ENCODE results near the gene RGS1. TPM values are rescaled to one million over a fixed set of nuclear protein-coding genes. Genes with fewer than 3 reads are reported as not detected.

Gene RGS1
- total and polyA plus RNA-seq, 8 donors = 1.8 to 39.3 (median 17.6) TPM

DNA sequence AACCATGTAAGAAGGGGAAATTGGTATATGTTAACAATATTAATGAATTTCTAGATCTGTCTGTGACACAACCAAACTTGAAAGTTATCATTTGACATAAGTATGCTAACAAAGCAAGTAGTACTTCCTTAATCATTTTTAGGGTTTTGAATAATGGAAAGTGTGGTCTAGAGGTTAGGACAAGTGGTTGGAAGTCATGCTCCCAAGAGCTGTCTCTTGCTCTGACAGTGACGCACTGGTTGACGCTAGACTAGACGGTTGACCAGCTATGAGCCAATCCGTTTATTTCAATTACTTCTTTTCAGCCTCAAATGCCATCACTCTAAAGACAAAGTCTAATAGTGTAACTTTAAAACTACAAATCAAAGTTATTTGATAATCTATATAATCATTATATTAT, 20.7 kb upstream of the RGS1 start:
- H3K27ac ChIP-seq = no peak overlapping the region
- whole genome bisulfite sequencing, 5 donors = 84 to 91% (median 89%) methylated on average over 4 of the region's 4 CpGs

DNA sequence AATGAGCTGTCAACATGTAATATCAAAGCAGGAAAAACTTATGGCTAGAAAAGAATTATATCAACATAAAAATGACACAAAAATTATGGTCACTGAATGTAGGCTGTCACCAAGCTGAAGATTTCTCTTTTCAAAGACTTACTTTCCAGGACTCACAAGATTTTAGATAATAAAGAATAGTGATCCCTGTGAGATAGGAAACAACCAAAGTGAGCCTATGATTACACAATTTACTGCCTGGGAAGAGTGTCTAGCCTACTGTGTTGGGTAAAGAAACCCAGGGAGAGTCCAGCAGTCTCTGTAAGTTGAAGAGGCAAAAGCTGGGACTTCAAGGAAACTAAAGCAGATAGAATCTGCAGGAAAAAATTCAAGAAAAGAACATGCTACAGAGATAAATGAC, 20.2 kb upstream of the RGS1 start:
- intact Hi-C loops (cut with DNase I; ENCODE audit: low total_unique reads) = no loop called here
- no peak for TF ChIP-seq POLR2AphosphoS5 (IDR thresholded peaks at IDR 0.05)
- TF ChIP-seq EP300 (IDR thresholded peaks at IDR 0.05) = no peak
- TF ChIP-seq, protein P1, sequence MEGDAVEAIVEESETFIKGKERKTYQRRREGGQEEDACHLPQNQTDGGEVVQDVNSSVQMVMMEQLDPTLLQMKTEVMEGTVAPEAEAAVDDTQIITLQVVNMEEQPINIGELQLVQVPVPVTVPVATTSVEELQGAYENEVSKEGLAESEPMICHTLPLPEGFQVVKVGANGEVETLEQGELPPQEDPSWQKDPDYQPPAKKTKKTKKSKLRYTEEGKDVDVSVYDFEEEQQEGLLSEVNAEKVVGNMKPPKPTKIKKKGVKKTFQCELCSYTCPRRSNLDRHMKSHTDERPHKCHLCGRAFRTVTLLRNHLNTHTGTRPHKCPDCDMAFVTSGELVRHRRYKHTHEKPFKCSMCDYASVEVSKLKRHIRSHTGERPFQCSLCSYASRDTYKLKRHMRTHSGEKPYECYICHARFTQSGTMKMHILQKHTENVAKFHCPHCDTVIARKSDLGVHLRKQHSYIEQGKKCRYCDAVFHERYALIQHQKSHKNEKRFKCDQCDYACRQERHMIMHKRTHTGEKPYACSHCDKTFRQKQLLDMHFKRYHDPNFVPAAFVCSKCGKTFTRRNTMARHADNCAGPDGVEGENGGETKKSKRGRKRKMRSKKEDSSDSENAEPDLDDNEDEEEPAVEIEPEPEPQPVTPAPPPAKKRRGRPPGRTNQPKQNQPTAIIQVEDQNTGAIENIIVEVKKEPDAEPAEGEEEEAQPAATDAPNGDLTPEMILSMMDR (IDR thresholded peaks at IDR 0.05) = no peak
- TF ChIP-seq POLR2A (IDR thresholded peaks at IDR 0.05) = no peak
- H3K4me3 ChIP-seq = no peak overlapping the region
- no peak for DNase-seq
- no peaks in the 10 kb centered on the region for H3K36me3 ChIP-seq
- H3K4me1 ChIP-seq = peaks cover 0 to 10% (median 0%) of the 10 kb centered on the region in 4 donors
- no peak overlapping the region for H3K27ac ChIP-seq
- no peaks in the 10 kb centered on the region for H3K27me3 ChIP-seq
- H3K9me3 ChIP-seq = no peaks in the 10 kb centered on the region

More for the DNA sequence above, 20.7 kb upstream of the RGS1 start:
- Histone ChIP-seq H3K36me3 (no peaks in the 10 kb centered on the region), H3K4me1 (peaks cover 0 to 10% (median 0%) of the 10 kb centered on the region in 4 donors), H3K27me3 (no peaks in the 10 kb centered on the region), H3K9me3 (no peaks in the 10 kb centered on the region), H3K4me3 (no peak overlapping the region)
- intact Hi-C loops (cut with DNase I; ENCODE audit: low total_unique reads) = no loop called here
- no peak for DNase-seq
- TF ChIP-seq POLR2AphosphoS5 (IDR thresholded peaks at IDR 0.05) = no peak
- no peak for TF ChIP-seq EP300 (IDR thresholded peaks at IDR 0.05)
- TF ChIP-seq POLR2A (IDR thresholded peaks at IDR 0.05) = no peak
- TF ChIP-seq, protein P1 (IDR thresholded peaks at IDR 0.05) = no peak

DNA sequence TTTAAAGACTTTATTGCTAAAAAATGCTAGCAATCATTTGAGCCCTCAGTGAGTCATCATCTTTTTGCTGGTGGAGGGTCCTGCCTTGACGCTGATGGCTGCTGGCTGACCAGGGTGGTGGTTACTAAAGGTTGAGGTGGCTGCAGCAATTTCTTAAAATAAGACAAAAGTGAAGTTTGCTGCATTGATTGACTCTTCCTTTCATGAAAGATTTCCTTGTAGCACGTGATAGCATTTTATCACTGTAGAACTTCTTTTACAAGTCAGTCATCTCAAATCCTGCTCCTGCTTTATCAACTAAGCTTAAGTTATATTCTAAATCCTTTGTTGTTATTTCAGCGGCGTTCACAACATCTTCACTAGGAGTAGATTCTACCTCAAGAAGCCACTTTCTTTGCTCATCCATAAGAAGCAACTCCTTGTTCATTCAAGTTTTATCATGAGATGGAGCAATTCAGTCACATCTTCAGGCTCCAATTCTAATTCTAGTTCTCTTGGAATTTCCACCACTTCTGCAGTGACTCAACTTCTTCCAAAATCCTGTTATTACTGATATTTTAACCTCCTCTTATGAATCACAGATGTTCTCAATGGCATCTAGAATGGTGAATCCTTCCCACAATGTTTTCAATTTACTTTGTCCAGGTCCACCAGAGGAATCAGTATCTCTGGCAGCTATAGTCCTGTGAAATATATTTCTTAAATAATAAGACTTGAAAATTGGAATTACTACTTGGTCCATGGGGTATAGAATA, 17.6 kb upstream of the RGS1 start:
- TF ChIP-seq, protein P1 (IDR thresholded peaks at IDR 0.05) = no peak
- TF ChIP-seq POLR2A (IDR thresholded peaks at IDR 0.05) = no peak
- no peak for TF ChIP-seq EP300 (IDR thresholded peaks at IDR 0.05)
- TF ChIP-seq POLR2AphosphoS5 (IDR thresholded peaks at IDR 0.05) = no peak
- Histone ChIP-seq H3K27ac (peak overlapping the region in 3 of 5 donors; percentile 29 to 58 (median 54)), H3K27me3 (no peaks in the 10 kb centered on the region), H3K4me1 (peaks cover 0 to 6% (median 0%) of the 10 kb centered on the region in 4 donors), H3K9me3 (no peaks in the 10 kb centered on the region), H3K4me3 (no peak overlapping the region), H3K36me3 (no peaks in the 10 kb centered on the region)
- DNase-seq = no peak
- 88 to 99% (median 93%) methylated on average over 4 of the region's 4 CpGs for WGBS, 5 donors
- intact Hi-C loops (cut with DNase I; ENCODE audit: low total_unique reads) = no loop called here

DNA sequence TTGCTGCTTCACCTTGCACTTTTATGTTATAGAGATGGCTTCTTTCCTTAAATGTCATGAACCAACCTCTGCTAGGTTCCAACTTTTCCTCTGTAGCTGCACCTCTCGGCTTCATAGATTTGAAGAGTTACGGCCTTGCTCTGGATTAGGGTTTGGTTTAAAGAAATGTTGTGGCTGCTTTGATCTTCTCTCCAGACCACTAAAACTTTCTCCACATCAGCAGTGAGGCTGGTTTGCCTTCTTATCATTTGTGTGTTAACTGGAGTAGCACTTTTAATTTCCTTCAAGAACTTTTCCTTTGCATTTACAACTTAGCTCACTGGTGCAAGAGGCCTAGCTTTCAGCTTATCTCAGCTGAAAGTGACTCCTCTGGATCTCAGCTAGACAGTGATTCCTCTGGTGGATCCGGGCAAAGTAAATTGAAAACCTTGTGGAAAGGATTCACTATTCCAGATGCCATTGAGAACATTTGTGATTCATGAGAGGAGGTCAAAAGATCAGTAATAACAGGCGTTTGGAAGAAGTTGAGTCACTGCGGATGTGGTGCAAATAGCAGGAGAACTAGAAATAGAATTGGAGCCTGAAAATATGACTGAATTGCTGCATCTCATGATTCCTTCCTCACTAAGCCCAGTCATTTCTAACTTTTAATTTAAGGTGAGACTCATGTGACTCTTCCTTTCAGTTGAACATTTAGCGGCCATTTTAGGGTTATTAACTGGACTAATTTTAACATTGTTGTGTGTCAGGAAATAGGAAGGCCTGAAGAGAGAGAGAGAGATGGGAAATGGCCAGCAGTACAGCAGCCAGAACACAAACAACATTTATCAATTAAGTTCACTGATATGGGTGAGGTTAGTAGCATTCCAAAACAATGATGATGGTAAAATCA, 16.2 kb upstream of the RGS1 start:
- peak overlapping the region in 4 of 5 donors; percentile 14 to 58 (median 46) for H3K27ac ChIP-seq
- no peaks in the 10 kb centered on the region for H3K36me3 ChIP-seq
- H3K27me3 ChIP-seq = no peaks in the 10 kb centered on the region
- H3K9me3 ChIP-seq = no peaks in the 10 kb centered on the region
- TF ChIP-seq POLR2AphosphoS5 (IDR thresholded peaks at IDR 0.05) (peak in 1 of 3 donors; percentile 51), POLR2A (IDR thresholded peaks at IDR 0.05) (no peak)
- WGBS, 5 donors = 47 to 77% (median 64%) methylated on average over 6 of the region's 6 CpGs
- peaks cover 0 to 6% (median 0%) of the 10 kb centered on the region in 4 donors for H3K4me1 ChIP-seq
- DNase-seq = no peak
- no peak overlapping the region for H3K4me3 ChIP-seq
- intact Hi-C loops (cut with DNase I; ENCODE audit: low total_unique reads) = no loop called here
